HL-60/S4 treated with phorbol 12-myristate 13-acetate at 8.2 ng/mL for 4 days and 3 days (cell line): ENCODE results near the gene SEL1L2.
"Not testable (repeated sequence)": the region's sequence is repeated elsewhere in the genome, so short reads cannot be mapped to it uniquely, and the experiment has no call there.

Source experiments
- in situ Hi-C: fragments of 300-500 bp; cut with MboI; formaldehyde crosslinking; loops from 2 replicates; pipeline ENCODE4 v1.15.0; 2022; ENCODE audit warnings: low sequenced_read_pairs

The SEL1L2 gene, protein sequence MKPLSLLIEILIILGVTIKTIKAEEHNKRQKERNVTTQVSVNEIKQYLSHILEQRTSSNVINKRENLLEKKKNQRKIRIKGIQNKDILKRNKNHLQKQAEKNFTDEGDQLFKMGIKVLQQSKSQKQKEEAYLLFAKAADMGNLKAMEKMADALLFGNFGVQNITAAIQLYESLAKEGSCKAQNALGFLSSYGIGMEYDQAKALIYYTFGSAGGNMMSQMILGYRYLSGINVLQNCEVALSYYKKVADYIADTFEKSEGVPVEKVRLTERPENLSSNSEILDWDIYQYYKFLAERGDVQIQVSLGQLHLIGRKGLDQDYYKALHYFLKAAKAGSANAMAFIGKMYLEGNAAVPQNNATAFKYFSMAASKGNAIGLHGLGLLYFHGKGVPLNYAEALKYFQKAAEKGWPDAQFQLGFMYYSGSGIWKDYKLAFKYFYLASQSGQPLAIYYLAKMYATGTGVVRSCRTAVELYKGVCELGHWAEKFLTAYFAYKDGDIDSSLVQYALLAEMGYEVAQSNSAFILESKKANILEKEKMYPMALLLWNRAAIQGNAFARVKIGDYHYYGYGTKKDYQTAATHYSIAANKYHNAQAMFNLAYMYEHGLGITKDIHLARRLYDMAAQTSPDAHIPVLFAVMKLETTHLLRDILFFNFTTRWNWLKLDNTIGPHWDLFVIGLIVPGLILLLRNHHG

DNA sequence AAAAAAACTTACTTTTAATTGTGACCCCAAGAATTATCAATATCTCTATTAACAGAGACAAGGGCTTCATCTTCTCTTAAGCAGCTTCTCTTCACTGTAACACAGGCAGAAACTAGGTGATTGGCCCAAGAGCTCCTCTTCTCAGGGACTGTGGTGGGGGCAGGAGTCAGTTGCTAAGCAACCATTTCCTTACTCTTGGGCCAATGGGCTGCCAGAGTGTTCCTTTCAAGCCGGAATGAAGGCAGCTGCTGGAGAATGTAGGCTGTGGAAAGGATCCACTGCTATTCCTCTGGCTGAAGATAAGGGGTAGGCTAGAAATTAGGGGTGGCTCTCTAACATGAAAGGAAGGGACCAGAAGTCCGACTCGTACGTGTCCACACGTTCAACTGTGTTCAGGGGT is at the start of gene SEL1L2:
SEL1L2 (minus strand) TSS at position 150 of the 400 bp plus-strand sequence; CDS start at position 70, 80 bp downstream.
- in situ Hi-C loops: no loop called here

DNA sequence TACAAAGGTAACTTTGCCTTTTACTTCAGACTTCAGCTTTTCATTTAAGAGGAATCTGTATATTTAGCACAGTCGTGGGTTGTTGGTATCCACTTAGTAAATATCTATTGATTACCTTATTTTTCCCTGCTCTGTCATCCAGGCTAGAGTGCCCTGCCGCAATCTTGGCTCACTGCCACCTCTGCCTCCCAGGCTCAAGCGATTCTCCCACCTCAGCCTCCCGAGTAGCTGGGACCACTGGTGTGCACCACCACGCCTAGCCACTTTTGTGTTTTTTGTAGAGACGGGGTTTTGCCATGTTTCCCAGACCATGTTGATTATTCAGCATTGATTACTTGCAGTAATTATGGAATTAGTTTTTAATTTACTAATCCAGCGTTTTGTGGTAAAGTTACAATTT is 46.2 kb upstream of the SEL1L2 start:
- in situ Hi-C loops: no loop called here

GRCh38 chr20:14033310-14033709 is 42.9 kb upstream of the SEL1L2 start:
- in situ Hi-C loops: no loop called here

- in situ Hi-C loops: no loop called here
These were observed 40.6 kb upstream of the SEL1L2 start for GRCh38 chr20:14030991-14031390.

DNA sequence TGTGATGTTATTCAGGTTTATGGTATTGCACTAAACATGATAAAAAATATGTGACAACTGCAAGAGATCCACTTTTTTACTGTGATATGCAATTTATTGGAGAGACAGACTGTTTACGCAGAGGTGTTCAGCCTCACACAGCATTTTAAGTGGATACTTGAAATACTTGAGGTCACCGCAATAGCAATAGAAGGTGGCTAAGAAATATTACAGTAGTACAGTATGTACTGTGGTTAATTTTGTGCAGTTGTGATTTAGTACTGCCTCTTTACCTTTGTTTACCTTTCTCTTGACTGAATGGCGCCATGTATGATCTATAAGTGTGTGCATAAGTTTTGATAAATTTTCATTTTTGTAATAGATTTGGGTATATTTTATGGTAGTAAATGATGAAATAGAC is 22.3 kb upstream of the SEL1L2 start:
- in situ Hi-C loops: no loop called here

DNA sequence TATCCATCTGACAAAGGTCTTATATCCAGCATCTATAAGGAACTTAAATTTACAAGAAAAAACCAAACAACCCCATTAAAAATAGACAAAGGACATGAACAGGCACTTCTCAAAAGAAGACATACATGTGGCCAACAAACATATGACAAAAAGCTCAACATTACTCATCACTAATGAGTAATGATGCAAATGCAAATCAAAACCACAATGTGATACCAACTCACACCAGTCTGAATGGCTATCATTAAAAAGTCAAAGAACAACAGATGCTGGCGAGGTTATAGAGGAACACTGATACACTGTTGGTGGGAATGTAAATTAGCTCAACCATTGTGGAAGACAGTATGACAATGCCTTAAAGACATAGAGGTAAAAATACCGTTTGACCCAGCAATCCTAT is 18.8 kb upstream of the SEL1L2 start:
- in situ Hi-C loops: no loop called here

DNA sequence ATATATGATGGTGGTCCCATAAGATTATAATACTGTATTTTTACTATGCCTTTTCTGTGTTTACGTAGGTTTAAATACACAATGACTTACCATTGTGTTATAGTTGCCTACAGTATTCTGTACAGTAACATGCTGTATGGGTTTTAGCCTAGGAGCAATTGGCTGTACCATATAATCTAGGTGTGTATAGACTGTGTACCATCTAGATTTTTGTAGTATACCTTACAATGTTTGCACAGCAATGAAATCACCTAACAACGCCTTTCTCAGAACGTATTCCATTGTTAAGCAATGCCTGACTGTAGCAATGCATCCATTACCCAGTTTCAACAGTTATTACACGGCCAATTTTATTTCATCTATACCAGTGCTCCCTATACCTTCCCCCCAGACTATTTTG is 15.6 kb upstream of the SEL1L2 start:
- in situ Hi-C loops: no loop called here

DNA sequence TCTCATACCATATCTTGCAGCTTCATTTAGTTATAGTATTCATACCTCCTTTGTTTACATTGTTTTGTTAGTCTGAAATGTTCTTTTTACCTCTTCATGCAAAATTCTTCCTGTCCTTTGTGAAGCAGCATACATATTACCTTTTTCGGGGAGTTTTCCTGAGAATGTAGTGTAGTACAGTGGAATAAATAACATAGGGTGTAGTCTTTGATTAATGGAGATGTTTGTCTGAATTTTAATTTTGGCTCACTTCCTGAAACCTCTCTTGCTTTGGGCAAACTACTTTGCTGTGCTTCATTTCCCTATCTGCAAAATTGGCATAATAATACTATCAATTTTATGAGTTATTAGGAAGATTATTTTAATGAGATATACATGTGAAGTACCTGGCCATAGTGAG is 10.5 kb upstream of the SEL1L2 start:
- in situ Hi-C loops: no loop called here

GRCh38 chr20:13996265-13996664 is 5.9 kb upstream of the SEL1L2 start:
- in situ Hi-C loops: no loop called here

DNA sequence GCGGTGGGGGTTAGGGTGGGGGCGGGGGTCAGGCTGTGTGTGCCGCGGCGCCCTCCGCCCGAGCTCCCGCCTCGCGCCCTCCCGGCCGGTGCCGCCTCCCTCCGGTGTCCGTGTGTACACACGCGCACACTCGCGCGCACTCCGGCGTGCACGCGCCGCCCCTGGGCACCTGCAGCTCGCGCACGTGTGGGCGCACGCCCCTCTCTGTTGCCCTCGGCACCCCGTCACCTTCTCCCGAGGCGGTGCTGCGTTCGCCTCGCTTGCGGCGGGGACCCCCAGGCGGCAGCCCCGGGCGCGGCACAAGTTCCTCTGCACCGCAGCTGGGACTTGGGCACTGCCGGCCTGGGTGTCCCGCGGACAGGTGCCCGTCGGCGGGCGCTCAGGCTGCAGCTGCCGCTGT is 5.4 kb upstream of the SEL1L2 start:
- in situ Hi-C loops: no loop called here

- in situ Hi-C loops: no loop called here
These were observed 4.8 kb upstream of the SEL1L2 start, which contains the start of gene MACROD2 for GRCh38 chr20:13995086-13995665. TSS of gene MACROD2 (plus strand) at chr20:13995516.

DNA sequence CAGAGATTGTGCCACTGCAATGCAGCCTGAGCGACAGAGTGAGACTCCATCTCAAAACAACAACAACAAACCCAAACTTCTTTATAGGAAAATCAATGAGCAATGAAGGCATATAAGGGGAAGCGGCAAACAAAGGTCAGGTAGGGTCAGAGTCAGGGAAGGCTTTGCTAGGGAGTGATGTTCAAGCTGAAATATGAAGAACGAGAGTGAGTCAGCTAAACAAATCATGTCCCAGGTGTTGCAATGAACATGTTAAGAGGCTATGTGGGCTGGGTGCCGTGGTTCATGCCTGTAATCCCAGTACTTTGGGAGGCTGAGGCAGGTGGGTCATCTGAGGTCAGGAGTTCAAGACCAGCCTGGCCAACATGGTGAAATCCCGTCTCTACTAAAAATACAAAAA is 1.5 kb upstream of the SEL1L2 start:
- in situ Hi-C loops: not testable (repeated sequence)

GRCh38 chr20:13991311-13991710 is 897 bp upstream of the SEL1L2 start:
- in situ Hi-C loops: no loop called here

GRCh38 chr20:13984211-13984610 is 6.2 kb downstream of the SEL1L2 start:
- in situ Hi-C loops: no loop called here

DNA sequence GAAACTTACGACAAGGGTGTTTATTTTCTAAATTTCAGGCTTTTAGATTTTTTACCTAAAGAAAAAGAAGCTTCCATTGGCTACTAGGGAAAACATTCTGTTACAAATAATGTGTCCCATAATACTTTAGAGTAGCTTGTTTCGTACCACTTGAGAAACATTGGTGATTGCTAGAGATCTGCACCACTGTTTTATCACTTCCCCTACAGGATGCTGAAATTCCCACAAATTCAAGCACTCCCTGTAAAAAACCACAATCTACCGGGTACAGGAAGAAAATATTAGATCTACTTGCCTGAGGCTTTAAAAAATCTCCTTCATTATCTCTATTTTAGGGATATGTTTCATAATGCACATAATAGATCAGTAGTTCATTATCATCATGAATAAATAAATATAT is 29.9 kb downstream of the SEL1L2 start:
- in situ Hi-C loops: no loop called here

GRCh38 chr20:13960119-13960518 is 30.3 kb downstream of the SEL1L2 start:
- in situ Hi-C loops: no loop called here

- in situ Hi-C loops: no loop called here
These were observed 37.2 kb downstream of the SEL1L2 start for GRCh38 chr20:13953227-13953626.

- in situ Hi-C loops: no loop called here
These were observed 42.7 kb downstream of the SEL1L2 start for GRCh38 chr20:13947719-13948118.

DNA sequence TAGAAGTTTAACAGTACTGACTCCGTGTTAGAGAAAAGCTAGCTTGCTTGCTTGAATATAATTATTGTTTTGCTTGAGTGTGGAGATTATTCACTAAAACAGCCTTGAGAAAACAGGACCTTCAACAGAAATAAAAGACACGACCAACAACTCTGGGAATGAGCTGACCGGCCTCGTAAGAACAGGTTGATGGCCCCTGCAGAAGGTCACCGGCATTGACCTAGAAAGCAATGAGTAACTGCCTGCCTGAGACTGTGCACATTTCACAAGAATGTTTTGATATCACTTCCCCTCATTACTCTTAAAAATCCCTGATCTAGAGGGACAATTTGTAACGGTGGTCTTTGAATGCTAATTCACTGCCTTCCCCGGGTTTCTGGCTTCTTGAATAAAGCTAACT is 49.4 kb downstream of the SEL1L2 start:
- in situ Hi-C loops: no loop called here

- in situ Hi-C loops: no loop called here
These were observed 53.4 kb downstream of the SEL1L2 start for GRCh38 chr20:13936781-13937576.
